ENCODE measurements around the gene SMYD3. TPM values are rescaled to one million over a fixed set of nuclear protein-coding genes. Genes with fewer than 3 reads are reported as not detected.

The SMYD3 gene
- total and polyA plus RNA-seq, 2 donors (not counting 1 experiment from before 2014, with no cell fraction given), result 69.4 to 83.1 TPM

DNA sequence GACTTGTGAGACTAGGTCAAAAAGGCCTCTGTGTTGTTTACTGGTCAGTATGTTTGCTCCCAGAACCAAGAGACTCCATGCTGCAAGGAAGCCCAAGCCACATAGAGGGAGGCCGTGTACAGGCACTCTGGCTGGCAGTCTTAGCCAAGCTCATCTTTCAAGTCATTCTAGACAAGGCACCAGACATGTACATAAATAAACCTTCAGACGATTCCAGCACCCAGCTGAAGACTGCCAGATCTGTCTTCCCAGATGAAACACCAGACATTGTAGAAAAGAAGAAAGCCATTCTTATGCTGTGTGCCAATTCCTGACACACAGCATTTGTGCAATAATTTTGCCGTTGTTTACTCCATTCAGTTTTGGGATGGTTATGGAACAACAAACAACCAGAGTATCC is 756.8 kb downstream of the SMYD3 start:
- TF ChIP-seq, protein P1, sequence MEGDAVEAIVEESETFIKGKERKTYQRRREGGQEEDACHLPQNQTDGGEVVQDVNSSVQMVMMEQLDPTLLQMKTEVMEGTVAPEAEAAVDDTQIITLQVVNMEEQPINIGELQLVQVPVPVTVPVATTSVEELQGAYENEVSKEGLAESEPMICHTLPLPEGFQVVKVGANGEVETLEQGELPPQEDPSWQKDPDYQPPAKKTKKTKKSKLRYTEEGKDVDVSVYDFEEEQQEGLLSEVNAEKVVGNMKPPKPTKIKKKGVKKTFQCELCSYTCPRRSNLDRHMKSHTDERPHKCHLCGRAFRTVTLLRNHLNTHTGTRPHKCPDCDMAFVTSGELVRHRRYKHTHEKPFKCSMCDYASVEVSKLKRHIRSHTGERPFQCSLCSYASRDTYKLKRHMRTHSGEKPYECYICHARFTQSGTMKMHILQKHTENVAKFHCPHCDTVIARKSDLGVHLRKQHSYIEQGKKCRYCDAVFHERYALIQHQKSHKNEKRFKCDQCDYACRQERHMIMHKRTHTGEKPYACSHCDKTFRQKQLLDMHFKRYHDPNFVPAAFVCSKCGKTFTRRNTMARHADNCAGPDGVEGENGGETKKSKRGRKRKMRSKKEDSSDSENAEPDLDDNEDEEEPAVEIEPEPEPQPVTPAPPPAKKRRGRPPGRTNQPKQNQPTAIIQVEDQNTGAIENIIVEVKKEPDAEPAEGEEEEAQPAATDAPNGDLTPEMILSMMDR (conservative IDR thresholded peaks at IDR 0.05 in 1 of 2, IDR thresholded peaks at IDR 0.05 in 1 of 2; ENCODE audit: low read depth in 1 of 2, low read length in 2 of 2), result no peak
- no peak for TF ChIP-seq EZH2 (IDR thresholded peaks at IDR 0.05; ENCODE audit: low read length, missing control alignments)
- Histone ChIP-seq H4K20me1 (ENCODE audit: control insufficient read depth, extremely low read depth, insufficient read depth, low read length) (no peaks in the 10 kb centered on the region), H3K36me3 (ENCODE audit: control insufficient read depth, insufficient read depth, low read length) (no peaks in the 10 kb centered on the region), H2AFZ (ENCODE audit: low read length) (no peak overlapping the region), H3K27ac (ENCODE audit: insufficient read depth, low read length) (no peak overlapping the region), H3K9ac (ENCODE audit: insufficient read depth, low read length) (no peak overlapping the region), H3K4me1 (ENCODE audit: control insufficient read depth, extremely low read depth, insufficient read depth, low read length) (no peaks in the 10 kb centered on the region), H3K4me3 (replicated peaks in 1 of 4; ENCODE audit: control extremely low read depth in 1 of 4, insufficient read depth in 1 of 4, low read depth in 3 of 4, low read length in 4 of 4) (no peak overlapping the region), H3K9me3 (ENCODE audit: control insufficient read depth, insufficient read depth, low read depth, low read length) (no peaks in the 10 kb centered on the region), H3K79me2 (ENCODE audit: control insufficient read depth, insufficient read depth, low read length) (no peaks in the 10 kb centered on the region), H3K4me2 (ENCODE audit: extremely low read depth, insufficient read depth, low read length) (no peak overlapping the region), H3K27me3 (ENCODE audit: control insufficient read depth, insufficient read depth, low read length) (no peaks in the 10 kb centered on the region)
- no peak for DNase-seq (ENCODE audit: low read depth in 2 of 2)

DNA sequence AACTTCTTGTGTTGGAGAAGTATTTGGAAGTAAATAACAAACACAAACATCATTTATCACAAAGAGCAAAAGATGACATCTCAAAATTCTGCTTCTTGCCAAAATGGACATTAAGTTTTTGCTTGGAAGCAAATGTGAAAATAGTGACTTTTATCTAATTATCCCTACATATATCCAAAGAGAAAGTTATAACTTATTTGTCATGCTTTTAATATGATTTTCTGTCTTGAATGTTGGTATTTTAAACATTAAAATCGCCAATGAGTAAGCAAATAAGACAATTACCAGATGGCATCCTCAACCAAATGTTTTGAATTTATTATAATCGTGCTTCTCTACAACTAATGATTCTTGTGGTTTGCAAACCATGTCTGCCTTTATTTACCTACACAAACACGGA is 758.0 kb downstream of the SMYD3 start:
- no peaks in the 10 kb centered on the region for H3K79me2 ChIP-seq (ENCODE audit: control insufficient read depth, insufficient read depth, low read length)
- H4K20me1 ChIP-seq (ENCODE audit: control insufficient read depth, extremely low read depth, insufficient read depth, low read length), result no peaks in the 10 kb centered on the region
- DNase-seq (ENCODE audit: low read depth in 2 of 2), result no peak
- H3K36me3 ChIP-seq (ENCODE audit: control insufficient read depth, insufficient read depth, low read length), result no peaks in the 10 kb centered on the region
- H3K4me3 ChIP-seq (replicated peaks in 1 of 4; ENCODE audit: control extremely low read depth in 1 of 4, insufficient read depth in 1 of 4, low read depth in 3 of 4, low read length in 4 of 4), result no peak overlapping the region
- H3K9ac ChIP-seq (ENCODE audit: insufficient read depth, low read length), result no peak overlapping the region
- no peak overlapping the region for H3K27ac ChIP-seq (ENCODE audit: insufficient read depth, low read length)
- H3K9me3 ChIP-seq (ENCODE audit: control insufficient read depth, insufficient read depth, low read depth, low read length), result no peaks in the 10 kb centered on the region
- no peak overlapping the region for H3K4me2 ChIP-seq (ENCODE audit: extremely low read depth, insufficient read depth, low read length)
- H3K27me3 ChIP-seq (ENCODE audit: control insufficient read depth, insufficient read depth, low read length), result no peaks in the 10 kb centered on the region
- H3K4me1 ChIP-seq (ENCODE audit: control insufficient read depth, extremely low read depth, insufficient read depth, low read length), result no peaks in the 10 kb centered on the region
- H2AFZ ChIP-seq (ENCODE audit: low read length), result no peak overlapping the region
- no peak for TF ChIP-seq EZH2 (IDR thresholded peaks at IDR 0.05; ENCODE audit: low read length, missing control alignments)
- TF ChIP-seq, protein P1 (conservative IDR thresholded peaks at IDR 0.05 in 1 of 2, IDR thresholded peaks at IDR 0.05 in 1 of 2; ENCODE audit: low read depth in 1 of 2, low read length in 2 of 2), result no peak

DNA sequence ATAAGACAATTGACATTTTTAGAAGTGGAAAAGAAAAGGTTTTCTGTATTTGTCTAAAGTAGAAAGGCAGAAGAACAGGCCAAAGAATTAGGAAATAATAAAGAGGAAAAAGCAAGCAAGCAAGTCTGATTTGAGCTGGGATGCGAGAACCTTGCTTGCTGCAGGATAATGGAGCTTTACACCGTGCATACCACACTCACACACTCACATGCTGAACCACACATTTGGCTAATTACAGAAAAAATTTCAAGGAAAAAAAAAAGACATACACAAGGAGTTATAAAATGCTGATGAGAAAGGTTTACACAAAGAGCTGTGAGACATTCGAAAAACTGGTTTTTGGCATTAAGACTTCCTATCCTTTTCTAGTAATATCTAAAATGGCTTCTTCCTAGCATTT is 758.4 kb downstream of the SMYD3 start:
- Histone ChIP-seq H4K20me1 (ENCODE audit: control insufficient read depth, extremely low read depth, insufficient read depth, low read length) (no peaks in the 10 kb centered on the region), H3K27me3 (ENCODE audit: control insufficient read depth, insufficient read depth, low read length) (no peaks in the 10 kb centered on the region), H3K27ac (ENCODE audit: insufficient read depth, low read length) (no peak overlapping the region), H2AFZ (ENCODE audit: low read length) (no peak overlapping the region), H3K4me2 (ENCODE audit: extremely low read depth, insufficient read depth, low read length) (no peak overlapping the region), H3K36me3 (ENCODE audit: control insufficient read depth, insufficient read depth, low read length) (no peaks in the 10 kb centered on the region), H3K9ac (ENCODE audit: insufficient read depth, low read length) (no peak overlapping the region), H3K4me3 (replicated peaks in 1 of 4; ENCODE audit: control extremely low read depth in 1 of 4, insufficient read depth in 1 of 4, low read depth in 3 of 4, low read length in 4 of 4) (no peak overlapping the region), H3K9me3 (ENCODE audit: control insufficient read depth, insufficient read depth, low read depth, low read length) (no peaks in the 10 kb centered on the region), H3K4me1 (ENCODE audit: control insufficient read depth, extremely low read depth, insufficient read depth, low read length) (no peaks in the 10 kb centered on the region), H3K79me2 (ENCODE audit: control insufficient read depth, insufficient read depth, low read length) (no peaks in the 10 kb centered on the region)
- TF ChIP-seq, protein P1 (conservative IDR thresholded peaks at IDR 0.05 in 1 of 2, IDR thresholded peaks at IDR 0.05 in 1 of 2; ENCODE audit: low read depth in 1 of 2, low read length in 2 of 2), result no peak
- TF ChIP-seq EZH2 (IDR thresholded peaks at IDR 0.05; ENCODE audit: low read length, missing control alignments), result no peak
- no peak for DNase-seq (ENCODE audit: low read depth in 2 of 2)
